GM19099 (cell line): Measurements from ENCODE around the gene CHIC2.
A peak's percentile ranks its signal among the peaks of the same experiment; 100 is the strongest.

Source experiments
- POLR2A ChIP-seq: IDR thresholded peaks from 3 replicates; pipeline ENCODE4 v1.6.1; 2011; ENCODE audit warnings: low read depth; ENCODE audit not compliant: insufficient read length; ENCODE audit errors: extremely low read depth

CHIC2 gene

DNA sequence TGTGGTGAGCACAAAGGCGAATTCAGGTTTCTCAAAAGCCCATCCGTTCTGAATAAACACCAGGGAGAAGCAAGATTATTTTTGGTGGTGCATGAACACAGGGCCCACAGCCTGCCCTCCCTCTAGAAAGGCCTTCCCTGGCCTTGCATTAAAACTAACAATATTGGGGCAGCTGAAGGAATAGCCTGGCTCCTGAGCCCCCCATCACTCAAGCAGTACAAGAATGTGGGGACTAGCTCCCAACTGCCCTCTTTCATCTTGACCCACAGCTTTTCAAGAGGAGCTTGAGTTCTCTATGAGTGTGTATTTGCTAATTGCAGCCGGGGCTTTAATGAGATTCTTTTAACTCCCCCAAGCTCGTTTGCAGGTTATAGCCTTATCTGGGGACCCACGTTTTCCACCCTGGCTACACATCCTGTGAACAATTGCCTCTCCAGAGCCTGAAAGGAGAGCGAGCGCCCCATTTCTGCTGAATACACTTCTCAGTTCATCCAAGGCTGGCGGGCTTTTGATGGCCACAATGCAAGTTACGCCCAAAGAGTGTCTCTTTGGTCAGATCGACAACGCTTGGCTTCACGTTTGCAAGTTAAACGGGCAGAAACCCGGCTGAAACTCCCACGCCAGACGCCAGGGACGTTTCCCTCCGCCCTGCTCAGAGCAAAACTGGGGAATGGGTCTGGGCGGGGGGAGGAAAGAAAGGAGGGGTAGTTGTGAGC, 30.9 kb upstream of the CHIC2 start:
- TF ChIP-seq POLR2A, result no peak

DNA sequence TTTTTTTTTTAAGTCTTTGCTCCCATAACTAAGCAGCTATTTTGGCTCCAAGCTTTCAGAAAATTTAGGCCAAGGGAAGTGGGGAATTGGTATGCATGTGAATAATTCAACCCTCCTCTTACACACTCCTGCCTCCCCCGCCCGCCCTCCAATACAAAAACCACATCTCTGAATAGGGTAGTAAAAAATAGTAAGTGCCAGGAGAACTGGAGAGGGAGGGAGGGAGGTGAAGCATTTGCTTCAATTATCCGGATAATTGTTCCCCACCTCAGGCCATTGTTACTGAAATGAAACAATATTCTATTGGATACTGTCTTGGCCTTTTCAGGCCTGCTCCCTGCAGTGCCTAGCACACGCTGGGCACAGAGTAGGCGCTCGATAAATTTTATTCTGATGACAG, 30.0 kb upstream of the CHIC2 start:
- no peak for TF ChIP-seq POLR2A

DNA sequence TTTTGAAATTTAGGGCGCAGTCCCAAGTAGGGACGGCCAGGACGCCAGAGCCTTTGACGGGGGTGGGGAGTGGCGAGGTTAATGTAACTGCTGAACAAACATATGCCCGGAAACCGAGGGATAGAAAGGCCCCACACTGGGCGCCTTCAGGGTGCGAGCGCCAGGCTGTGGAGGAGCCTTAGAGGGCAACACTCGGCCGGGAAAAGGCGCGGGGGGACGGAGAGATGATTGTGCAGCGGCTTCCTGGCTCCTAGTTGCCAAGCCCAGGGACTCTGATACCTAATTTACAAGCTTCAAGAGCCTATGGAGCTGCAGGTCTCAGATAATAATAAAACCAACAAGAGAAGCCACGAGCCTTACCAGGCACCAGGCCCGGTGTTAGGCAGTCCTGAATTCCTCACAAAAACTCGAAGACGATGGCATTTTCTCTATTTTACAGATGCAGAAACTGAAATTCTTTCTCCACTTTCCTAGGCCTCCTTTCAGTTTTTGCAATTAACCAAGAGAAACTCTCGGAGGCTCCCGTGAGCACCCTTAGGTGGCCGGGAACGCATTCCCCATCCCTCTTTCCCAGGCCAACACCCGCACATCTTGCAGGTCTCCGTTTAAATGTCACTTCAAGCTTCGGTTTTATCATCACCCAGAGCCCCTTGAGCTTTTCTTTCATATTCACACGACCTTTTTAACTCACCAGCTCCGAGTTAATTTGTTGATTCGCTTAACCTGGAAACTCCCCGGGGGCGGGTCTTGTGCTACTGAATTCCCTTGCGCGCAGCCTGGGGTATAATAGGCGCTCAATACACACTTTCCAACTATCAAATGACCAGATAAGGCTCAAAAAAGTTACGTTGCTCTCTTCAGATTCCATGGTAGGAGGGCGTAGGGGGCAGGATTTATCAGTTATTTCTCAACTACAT, 29.2 kb upstream of the CHIC2 start:
- TF ChIP-seq POLR2A, result no peak

DNA sequence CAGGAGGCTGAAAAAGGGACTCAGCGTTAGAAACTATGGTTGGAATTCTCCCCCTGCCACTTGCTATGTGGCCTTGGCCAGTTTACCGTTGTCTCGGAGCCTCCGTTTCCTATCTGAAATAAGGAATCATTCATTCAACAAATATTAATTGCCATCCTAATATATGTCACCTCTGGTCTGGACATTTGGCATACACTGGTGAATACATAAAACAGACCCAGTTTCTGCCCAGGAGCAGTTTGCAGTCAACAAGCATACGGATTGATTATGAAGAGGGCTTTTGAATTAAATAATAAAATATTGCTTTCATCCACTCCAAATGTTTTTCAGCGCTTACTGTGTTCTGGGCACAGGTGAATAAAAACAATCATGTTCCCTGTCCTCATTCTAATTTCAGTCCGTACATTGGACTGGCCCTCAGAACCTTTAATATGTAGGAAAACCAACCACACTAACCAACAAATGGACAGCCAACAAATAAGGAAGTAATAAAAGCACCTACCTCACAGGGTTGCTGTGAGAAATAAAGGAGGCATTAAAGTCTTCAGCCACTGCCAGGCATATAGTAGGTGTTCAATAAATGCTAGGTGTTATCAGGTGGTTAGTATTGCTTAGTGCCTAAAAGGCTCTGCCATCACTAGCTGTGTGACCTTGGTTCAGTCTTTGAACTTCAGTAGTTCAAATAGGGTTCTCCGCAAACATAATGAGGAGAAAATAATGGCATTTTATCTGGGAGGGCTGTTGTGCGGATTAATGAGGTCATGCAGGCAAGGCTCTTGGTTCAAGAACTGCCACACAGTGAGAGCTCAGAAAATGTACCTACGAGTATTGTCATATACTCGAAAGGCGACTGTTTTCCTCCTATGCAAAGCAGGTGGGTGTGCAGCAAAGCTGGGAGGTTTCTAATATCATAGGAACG, 28.3 kb upstream of the CHIC2 start:
- TF ChIP-seq POLR2A, result no peak

DNA sequence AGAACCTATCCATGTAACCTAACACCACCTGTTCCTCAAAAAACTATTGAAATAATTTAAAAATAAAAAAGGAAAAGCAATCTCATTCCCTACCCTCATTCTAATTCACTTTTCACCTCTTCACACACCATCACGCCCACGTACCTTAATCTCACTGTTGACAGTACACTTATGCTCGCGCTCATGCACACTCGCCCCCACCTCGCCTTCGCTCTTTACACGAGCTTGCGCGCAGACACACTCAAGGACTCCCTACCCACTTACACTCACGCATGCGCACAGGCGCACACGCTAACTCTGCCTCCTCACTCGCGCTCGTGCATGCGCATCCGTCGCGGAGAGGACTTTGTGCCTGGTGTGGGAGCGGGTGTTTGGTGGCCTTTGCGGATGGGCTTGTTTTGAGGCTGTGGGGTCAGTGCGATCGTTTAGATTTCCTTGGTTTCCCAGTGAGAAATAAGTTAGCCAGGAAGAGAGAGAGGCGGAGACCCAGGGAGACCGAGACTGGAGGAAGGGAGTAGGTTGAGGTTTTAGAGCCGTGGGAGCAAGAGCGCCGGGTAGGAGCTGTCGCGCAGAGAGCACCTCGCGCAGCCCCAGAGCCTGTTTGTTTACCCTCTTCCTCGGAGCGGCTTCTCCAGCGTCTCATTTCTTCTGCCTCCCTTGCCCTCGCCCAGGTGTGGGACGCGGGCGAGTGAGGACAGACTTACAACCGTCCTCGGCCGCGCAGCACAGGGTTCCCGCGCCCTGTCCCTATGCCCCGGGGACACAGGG, 27.4 kb upstream of the CHIC2 start:
- peak; percentile 46 for TF ChIP-seq POLR2A

DNA sequence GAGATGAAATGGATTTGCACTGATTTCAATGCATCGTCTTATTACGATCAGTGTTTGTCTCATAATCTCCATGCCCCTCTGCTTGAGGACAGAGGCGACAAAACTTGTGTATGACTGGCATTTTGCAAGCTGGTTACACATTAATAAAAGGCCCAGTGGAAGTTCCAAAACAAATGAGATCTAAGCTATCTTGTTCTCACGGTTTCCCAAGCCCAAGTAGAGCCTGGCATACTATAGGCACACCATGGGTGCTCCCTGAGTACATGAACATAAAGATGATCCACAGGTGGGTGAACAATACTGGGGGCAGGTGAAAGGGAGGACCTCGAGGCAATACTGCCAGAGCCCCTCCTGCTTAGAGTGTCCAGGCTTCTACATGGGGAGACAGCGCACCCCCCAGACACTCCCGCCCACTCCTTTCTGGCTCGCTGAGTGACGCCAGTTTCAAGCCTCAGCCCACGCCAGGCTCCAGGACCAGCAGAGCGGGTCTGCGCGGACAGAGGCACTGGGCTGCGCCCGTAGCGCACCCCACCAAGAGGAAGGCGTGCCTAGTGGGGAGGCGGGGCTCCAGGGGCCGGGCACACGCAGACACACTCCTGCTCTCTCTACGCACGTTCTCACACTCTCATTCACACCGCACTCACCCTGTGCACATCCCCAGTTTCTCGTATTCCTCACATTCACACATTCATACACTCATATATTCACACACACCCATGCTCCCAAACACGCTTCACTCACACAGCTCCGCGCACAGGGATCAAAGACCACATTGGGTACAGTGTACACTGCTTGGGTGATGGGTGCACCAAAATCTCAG, 26.6 kb upstream of the CHIC2 start:
- TF ChIP-seq POLR2A, result no peak

DNA sequence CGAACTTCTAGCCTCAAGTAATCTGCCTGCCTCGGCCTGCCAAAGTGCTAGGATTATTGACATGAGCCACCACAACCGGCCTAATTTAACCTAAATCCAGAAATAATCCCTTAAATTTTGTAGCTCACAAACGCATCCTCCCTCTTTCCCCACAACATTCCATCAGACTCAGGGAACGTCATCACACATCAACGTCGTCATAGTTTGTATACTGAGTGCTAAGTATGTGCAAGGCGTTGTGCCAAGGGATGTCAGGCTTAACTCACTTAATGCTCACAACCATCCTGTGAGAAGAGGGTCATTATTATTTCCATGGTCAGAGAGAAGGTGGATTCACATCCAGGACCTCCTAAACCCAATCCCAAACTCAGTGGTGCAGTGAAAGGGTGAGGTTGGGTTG, 26.0 kb upstream of the CHIC2 start:
- TF ChIP-seq POLR2A, result no peak

DNA sequence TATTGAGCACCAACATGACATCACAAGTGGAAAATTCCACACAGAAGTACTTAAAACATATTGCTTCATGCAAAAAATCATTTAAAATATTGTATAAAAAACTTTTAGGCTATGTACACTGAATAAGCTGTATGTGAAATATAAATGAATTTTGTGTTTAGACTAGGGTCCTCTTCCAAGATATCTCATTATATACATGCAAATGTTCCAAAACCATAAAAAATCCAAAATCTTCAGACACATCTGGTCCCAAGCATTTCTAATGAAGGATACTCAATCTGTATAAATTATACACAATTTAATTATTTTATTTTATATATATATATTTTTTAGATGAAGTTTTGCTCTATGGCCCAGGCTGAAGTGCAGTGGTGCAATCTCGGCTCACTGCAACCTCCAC, 25.5 kb upstream of the CHIC2 start:
- TF ChIP-seq POLR2A, result no peak

DNA sequence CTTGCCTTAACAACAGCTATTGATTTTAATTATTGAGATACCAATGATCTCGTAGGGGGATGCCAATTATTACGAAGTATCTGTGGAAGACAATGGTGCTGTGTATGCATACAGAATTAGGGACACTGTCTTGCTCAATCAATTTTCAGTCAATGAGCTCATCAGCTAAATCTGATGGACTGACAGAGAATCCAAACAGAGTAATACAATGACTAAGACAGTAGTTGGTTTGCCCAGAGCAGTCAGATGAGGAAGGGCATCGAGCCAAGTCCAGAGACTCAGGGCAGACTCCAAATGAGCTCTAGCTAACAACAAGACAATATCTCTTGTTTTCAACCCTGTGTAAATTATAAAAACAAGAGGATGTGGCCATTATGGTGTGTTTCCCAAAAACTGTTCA, 20.9 kb upstream of the CHIC2 start:
- TF ChIP-seq POLR2A, result no peak

DNA sequence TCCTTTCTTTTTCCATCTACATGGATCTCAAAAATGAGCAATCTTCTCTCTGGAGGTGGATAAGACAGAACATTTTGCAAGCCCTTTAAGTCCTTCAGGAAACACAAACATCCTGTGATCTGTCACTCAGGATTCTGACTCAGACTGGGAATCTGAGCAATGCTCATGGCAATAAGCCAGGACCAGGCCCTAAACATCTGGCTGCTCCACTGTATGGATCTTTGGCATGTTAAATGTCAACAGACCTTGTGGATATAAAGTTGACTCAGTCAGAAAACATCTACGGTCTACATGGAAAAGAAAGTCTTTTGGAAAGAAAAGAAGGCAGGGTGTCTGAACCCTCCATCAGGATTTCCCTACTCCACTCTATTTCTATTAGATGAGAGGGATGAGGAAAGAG, 17.8 kb upstream of the CHIC2 start:
- no peak for TF ChIP-seq POLR2A

DNA sequence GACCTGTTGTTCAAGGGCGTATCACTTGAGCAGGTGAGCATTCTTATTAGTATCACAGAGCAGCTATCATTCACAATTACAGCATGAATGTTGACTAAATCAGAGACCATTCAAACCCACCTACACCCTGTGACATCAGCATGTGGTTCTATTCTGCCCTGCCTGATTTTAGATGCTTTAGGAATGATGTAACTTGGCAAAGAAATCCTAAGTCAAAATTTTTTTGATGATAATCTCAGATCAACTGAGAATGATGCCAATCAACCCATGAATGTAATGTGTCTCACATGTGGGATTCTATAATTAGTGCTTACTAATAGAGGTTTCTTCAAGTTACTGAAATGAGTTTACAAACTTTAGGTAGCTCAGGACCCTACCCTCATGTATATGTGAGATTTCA, 13.4 kb upstream of the CHIC2 start:
- TF ChIP-seq POLR2A, result no peak

DNA sequence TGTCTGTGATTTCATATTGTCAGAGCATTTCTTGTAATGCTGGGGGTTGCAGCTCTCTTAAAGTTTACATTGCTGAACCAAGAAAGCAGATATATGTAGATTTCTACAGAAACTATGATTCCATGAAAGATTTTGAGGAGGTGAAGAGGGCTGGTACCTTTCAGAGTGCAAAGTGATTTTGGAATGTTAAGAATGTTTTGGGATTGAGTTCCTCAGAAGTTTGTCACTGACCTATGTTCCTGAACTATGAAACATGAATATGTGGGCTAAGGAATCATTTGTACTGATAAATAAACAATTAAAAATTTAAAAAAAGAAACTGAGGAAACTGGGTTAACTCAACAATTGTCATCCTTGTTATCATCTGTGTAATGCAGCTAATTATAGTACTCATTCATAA, 12.3 kb upstream of the CHIC2 start:
- no peak for TF ChIP-seq POLR2A

DNA sequence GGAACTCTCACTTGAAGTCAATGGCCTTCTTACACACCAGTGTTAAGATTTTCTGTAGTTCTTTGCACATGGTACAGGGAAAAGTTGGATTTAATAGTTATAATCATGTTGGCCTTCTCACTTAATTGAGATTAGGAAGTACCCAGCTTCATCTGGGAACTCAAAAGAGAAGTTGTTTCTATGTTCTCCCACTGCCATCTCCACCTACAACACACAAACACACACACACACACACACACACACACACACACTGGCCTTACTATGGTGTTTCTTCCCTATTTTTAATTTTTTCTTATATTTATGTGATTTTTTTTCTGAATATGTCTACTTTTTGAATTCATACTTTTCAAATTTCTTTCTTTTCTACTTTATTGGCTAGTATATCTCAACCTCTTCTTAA, 10.0 kb upstream of the CHIC2 start:
- TF ChIP-seq POLR2A, result no peak

DNA sequence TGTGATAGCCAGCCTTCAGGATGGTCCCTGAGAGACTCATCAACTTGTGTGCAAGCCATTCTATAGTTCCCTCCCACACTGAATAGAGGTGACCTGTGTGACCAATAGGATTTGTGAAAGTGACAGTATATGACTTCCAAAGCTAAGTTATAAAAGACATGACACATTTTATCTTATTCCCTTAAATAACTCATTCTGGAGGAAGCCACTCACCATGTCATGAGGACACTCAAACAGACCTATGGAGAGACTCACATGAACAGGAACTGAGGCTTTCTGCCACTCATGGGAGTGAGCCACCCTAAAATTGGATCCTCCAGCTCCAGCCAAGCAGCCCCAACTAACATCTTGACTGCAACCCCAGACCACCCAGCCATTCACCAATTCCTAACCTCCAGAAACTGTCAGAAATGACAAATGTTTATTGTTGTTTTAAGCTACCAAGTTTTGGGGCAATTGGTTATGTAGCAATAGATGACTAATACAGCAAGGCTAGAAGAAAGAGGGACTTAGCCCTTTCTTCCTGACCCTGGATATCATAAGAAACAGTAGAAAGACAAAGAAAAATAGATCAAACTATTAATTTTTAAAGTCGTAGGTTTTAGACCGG, 9.0 kb upstream of the CHIC2 start:
- TF ChIP-seq POLR2A, result no peak

DNA sequence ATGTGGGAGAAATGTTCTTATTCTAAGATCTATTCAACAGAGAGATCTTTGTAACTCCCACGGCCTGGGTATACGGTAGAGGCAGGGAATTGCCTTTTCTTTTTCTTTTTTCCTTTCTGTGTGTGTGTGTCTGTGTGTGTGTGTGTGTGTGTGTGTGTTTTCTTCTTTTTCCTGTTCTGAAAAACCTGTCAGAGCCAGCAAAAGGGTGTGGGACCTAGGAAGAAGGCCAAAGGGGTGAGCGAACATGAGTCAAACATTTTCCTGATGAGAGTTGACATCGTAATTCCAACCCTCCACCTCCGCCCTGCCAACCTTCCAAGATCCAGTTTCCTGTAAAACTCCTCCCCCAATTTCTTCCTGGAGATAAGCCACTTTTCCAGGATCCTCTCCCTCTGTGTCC, 2.8 kb upstream of the CHIC2 start:
- no peak for TF ChIP-seq POLR2A
